ENCODE results near the gene ERC2.

Gene ERC2

GRCh38 chr3:55477306-55478303 lies 990.7 kb downstream of the ERC2 start:
- DNase-seq = no peak

- DNase-seq = no peak
Measured at GRCh38 chr3:55476515-55476914, 991.8 kb downstream of the ERC2 start.

- no peak for DNase-seq
Measured at GRCh38 chr3:55474213-55474632, 994.0 kb downstream of the ERC2 start.

- DNase-seq = no peak
Measured at GRCh38 chr3:55473788-55474187, 994.5 kb downstream of the ERC2 start.

GRCh38 chr3:55471522-55472280 lies 996.6 kb downstream of the ERC2 start:
- DNase-seq = no peak

- DNase-seq = no peak
Measured at GRCh38 chr3:55471084-55471483, 997.2 kb downstream of the ERC2 start.

- DNase-seq = no peak
Measured at GRCh38 chr3:55469957-55470526, 998.2 kb downstream of the ERC2 start.

- no peak for DNase-seq
Measured at GRCh38 chr3:55468251-55468650, 1000.0 kb downstream of the ERC2 start.

- DNase-seq = no peak
Measured at GRCh38 chr3:55467099-55467498, 1001.2 kb downstream of the ERC2 start.

GRCh38 chr3:55466526-55466925 lies 1001.7 kb downstream of the ERC2 start:
- no peak for DNase-seq

- no peak for DNase-seq
Measured at GRCh38 chr3:55461896-55462295, 1006.4 kb downstream of the ERC2 start.

GRCh38 chr3:55459838-55460237 lies 1008.4 kb downstream of the ERC2 start:
- no peak for DNase-seq

All from effector CD8-positive, alpha-beta T cell (primary cell).